Prostate gland (tissue), 2 donors: Measurements from ENCODE around the gene MPP2. TPM values are rescaled to one million over a fixed set of nuclear protein-coding genes. Genes with fewer than 3 reads are reported as not detected.

Source experiments
- DNase-seq: peaks from one replicate; pipeline ENCODE4 v3.0.0-alpha.2; 2019; ENCODE audit warnings: low spot score
- H3K27ac ChIP-seq, 2 donors: fragments of 200-600 bp; sonication (generic); 2 replicates each; pipeline ENCODE4 v1.5.1; 2017 to 2019
- H3K27me3 ChIP-seq: fragments of 200-600 bp; sonication (generic); replicated peaks from 2 replicates; pipeline ENCODE4 v1.5.1; 2019; ENCODE audit not compliant: insufficient read depth
- H3K36me3 ChIP-seq, 2 donors: fragments of 200-600 bp; sonication (generic); 1 replicate in 1 of 2; 2 replicates in 1 of 2; pipeline versions ENCODE4 v1.5.1 to v1.8.1; 2017 to 2019
- H3K4me1 ChIP-seq: fragments of 200-600 bp; sonication (generic); replicated peaks from 2 replicates; pipeline ENCODE4 v1.5.1; 2019
- H3K4me3 ChIP-seq, 2 donors: fragments of 200-600 bp; sonication (generic); 2 replicates each; pipeline ENCODE4 v1.5.1; 2017 to 2019
- H3K9me3 ChIP-seq: fragments of 200-600 bp; sonication (generic); 2 replicates; pipeline ENCODE4 v1.5.1; 2017
- POLR2A ChIP-seq: fragments of 450-650 bp; IDR thresholded peaks from one replicate; pipeline ENCODE4 v1.6.1; 2016; ENCODE audit warnings: antibody characterized with exemption, mild to moderate bottlenecking
- POLR2AphosphoS5 ChIP-seq: sonication (generic); formaldehyde crosslinking; IDR thresholded peaks from one replicate; pipeline ENCODE4 v1.6.1; 2017; ENCODE audit warnings: antibody characterized with exemption
- WGBS: methylation state at CpG from one replicate; pipeline ENCODE4 v1.1.5; 2018; 5-methylcytosine and 5-hydroxymethylcytosine counted together
- intact Hi-C: fragments of 100-400 bp; cut with DNase I; formaldehyde crosslinking; loops from one replicate; pipeline ENCODE4 v1.14.2; 2022
- total RNA-seq, 2 donors: library from RNA; depleted of rRNA; stranded (reverse); fragments of >200 nt; gene quantifications; one replicate each; pipeline ENCODE4 v1.1.0, GENCODE V29; 2016
- TF ChIP-seq, protein P1 (sequence below), 4 experiments: fragments of 200-600 bp in 2 of 4; fragments of 450-650 bp in 2 of 4; sonication (generic) in 2 of 4; IDR thresholded peaks; 1 replicate in 3 of 4; 2 replicates in 1 of 4; pipeline ENCODE4 v1.5.1; 2016 to 2019; ENCODE audit warnings: antibody characterized with exemption in 4 of 4, mild to moderate bottlenecking in 2 of 4, moderate library complexity in 2 of 4

The MPP2 gene
- total RNA-seq, 2 donors from 2014 or later: 14.9 to 17.7 TPM

DNA sequence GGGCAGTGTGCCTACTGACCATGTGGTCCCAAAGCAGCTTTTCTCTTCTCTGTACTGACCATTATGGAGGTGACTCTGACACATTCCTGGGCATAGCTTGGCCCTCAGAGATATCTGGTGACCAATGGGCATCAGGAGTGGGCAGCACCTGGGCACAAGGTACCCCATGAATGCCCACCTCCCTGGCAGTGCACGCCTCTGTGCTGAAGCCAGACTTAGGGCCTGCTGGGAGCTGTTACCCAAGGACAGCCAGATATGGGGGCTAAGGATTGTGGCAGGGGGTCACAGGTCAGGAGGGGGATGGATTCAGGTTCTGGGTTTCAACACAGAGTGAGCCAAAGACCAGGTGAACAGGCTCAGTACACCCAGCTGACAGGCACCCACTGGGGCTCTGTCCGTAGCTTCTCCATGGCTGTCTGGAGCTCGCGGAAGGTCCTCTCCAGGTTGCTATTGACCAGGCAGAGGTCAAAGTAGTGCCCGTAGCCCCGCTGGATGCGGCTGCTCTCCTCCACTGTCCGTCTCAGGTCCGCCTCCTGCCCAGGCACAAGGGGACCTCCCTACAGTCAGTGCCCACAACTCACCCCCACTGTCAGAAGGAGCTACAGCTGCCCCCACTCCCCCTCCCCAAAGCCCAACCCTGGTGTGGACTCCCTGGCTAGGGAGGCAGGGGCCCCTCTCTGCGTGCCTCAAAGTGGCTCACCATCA lies 29.7 kb downstream of the MPP2 start:
- H3K9me3 ChIP-seq: no peaks in the 10 kb centered on the region
- H3K4me3 ChIP-seq: no peak overlapping the region
- TF ChIP-seq POLR2A (no peak), POLR2AphosphoS5 (no peak)
- WGBS: 96% methylated on average over 10 of the region's 10 CpGs
- no peak overlapping the region for H3K27ac ChIP-seq
- no peak for DNase-seq
- H3K36me3 ChIP-seq: no peaks in the 10 kb centered on the region
- intact Hi-C loops: no loop called here
- H3K27me3 ChIP-seq: no peaks in the 10 kb centered on the region
- no peaks in the 10 kb centered on the region for H3K4me1 ChIP-seq

DNA sequence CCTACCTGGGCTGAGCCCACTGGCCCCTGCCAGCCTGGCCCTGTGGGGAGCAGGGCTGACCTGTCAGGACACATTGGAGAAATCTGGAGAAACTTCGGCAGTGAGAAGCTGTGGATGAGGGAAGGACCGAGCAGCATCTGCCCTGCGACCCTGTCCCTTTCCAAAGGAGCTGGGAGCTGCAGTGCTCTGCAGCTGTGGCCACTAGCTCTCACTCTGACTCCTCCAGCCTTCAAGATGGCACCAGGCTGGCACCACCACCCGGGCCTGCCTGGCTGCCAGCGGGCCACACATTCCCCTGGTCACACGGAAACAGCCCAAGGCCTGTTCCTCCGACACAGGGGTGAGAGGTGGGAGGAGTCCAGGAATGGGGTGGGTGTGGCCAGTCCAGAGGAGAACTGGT lies 30.3 kb downstream of the MPP2 start:
- no peak for DNase-seq
- no peak for TF ChIP-seq POLR2AphosphoS5
- no peak for TF ChIP-seq POLR2A
- TF ChIP-seq, protein P1, sequence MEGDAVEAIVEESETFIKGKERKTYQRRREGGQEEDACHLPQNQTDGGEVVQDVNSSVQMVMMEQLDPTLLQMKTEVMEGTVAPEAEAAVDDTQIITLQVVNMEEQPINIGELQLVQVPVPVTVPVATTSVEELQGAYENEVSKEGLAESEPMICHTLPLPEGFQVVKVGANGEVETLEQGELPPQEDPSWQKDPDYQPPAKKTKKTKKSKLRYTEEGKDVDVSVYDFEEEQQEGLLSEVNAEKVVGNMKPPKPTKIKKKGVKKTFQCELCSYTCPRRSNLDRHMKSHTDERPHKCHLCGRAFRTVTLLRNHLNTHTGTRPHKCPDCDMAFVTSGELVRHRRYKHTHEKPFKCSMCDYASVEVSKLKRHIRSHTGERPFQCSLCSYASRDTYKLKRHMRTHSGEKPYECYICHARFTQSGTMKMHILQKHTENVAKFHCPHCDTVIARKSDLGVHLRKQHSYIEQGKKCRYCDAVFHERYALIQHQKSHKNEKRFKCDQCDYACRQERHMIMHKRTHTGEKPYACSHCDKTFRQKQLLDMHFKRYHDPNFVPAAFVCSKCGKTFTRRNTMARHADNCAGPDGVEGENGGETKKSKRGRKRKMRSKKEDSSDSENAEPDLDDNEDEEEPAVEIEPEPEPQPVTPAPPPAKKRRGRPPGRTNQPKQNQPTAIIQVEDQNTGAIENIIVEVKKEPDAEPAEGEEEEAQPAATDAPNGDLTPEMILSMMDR (IDR thresholded peaks at IDR 0.05): no peak
- no peaks in the 10 kb centered on the region for H3K9me3 ChIP-seq
- H3K27me3 ChIP-seq: no peaks in the 10 kb centered on the region
- 80% methylated on average over 7 of the region's 7 CpGs for WGBS
- intact Hi-C loops: no loop called here
- H3K27ac ChIP-seq: no peak overlapping the region
- no peak overlapping the region for H3K4me3 ChIP-seq
- no peaks in the 10 kb centered on the region for H3K4me1 ChIP-seq
- H3K36me3 ChIP-seq: no peaks in the 10 kb centered on the region

- H3K4me1 ChIP-seq: no peaks in the 10 kb centered on the region
- DNase-seq: no peak
- no peak overlapping the region for H3K4me3 ChIP-seq
- WGBS: 97% methylated on average over 3 of the region's 3 CpGs
- H3K27me3 ChIP-seq: no peaks in the 10 kb centered on the region
- intact Hi-C loops: no loop called here
- TF ChIP-seq POLR2A (no peak), POLR2AphosphoS5 (no peak)
- TF ChIP-seq, protein P1 (IDR thresholded peaks at IDR 0.05): no peak
- H3K9me3 ChIP-seq: no peaks in the 10 kb centered on the region
- no peaks in the 10 kb centered on the region for H3K36me3 ChIP-seq
- no peak overlapping the region for H3K27ac ChIP-seq
Observed at GRCh38 chr17:43875476-43876147, 31.7 kb downstream of the MPP2 start.

GRCh38 chr17:43874293-43874692 lies 33.0 kb downstream of the MPP2 start:
- intact Hi-C loops: no loop called here
- 55% methylated on average over 3 of the region's 3 CpGs for WGBS

DNA sequence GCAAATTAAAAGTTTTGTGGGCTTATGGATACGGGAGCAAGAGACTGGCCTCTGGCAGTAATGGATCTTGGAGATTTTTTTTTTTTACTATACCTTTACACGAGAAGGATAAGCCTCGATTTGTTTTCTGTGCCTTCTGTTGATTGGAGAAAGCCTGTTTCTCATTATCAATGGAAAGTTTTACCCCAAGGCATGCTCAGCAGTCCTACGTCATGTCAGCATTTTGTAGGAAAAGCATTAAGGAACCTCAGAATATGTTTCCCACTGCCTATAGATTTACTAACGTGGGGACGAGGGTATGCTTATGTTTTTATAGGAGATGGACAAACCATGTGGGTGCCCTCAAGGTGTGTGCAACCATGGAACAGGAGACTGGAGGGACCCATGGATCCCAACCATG lies 33.5 kb downstream of the MPP2 start:
- Histone ChIP-seq H3K36me3 (no peaks in the 10 kb centered on the region), H3K4me1 (no peaks in the 10 kb centered on the region), H3K4me3 (no peak overlapping the region), H3K27ac (no peak overlapping the region), H3K27me3 (no peaks in the 10 kb centered on the region), H3K9me3 (no peaks in the 10 kb centered on the region)
- no peak for DNase-seq
- intact Hi-C loops: no loop called here
- no peak for TF ChIP-seq POLR2A
- no peak for TF ChIP-seq POLR2AphosphoS5
- TF ChIP-seq, protein P1 (IDR thresholded peaks at IDR 0.05): no peak
- 71% methylated on average over 6 of the region's 6 CpGs for WGBS

More at GRCh38 chr17:43874293-43874692, 33.0 kb downstream of the MPP2 start:
- DNase-seq: no peak
- H3K36me3 ChIP-seq: no peaks in the 10 kb centered on the region
- no peaks in the 10 kb centered on the region for H3K9me3 ChIP-seq
- H3K4me1 ChIP-seq: no peaks in the 10 kb centered on the region
- H3K4me3 ChIP-seq: no peak overlapping the region
- no peak overlapping the region for H3K27ac ChIP-seq
- no peaks in the 10 kb centered on the region for H3K27me3 ChIP-seq
- TF ChIP-seq POLR2AphosphoS5 (no peak), POLR2A (no peak)
- TF ChIP-seq, protein P1 (IDR thresholded peaks at IDR 0.05): no peak
